ENCODE data around the gene NOXA1.

Gene NOXA1

DNA sequence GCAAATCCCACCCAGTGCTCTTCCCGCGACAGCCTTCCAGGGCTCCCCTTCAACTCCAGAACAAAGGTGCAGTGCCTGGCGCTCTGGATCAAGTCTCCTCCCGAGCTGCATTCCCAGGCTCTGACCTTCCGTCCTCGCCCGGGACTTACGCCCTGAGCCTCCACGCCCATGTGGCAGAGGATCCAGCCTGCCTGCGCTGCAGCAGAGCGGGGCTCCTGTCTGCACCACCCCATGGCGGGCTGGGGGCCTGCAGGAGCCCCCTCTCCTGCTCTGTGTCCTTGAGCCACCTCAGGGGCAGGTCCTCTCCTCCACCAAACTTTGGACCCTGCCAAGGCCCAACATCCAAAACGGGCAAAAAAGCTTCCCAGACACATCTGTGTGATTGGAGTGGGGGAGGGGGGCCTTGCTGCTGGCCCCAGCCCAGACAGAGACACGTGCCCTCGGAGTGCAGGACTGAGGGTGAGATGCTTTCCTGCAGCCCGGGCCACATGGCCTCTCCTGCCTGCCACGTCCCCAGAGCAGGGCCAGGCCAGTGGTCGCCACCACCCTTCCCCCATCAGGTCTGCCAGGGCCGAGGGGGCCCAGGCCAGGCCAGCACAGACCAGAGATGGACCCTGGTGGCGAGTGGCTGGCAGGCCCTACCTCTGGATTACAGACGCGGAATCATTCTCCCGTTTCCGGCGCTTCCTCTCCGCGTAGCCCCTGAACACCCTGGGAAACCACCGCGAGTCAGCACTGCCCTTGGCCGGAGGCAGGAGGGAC, 31.6 kb downstream of the NOXA1 start:
- TF ChIP-seq, protein P1, sequence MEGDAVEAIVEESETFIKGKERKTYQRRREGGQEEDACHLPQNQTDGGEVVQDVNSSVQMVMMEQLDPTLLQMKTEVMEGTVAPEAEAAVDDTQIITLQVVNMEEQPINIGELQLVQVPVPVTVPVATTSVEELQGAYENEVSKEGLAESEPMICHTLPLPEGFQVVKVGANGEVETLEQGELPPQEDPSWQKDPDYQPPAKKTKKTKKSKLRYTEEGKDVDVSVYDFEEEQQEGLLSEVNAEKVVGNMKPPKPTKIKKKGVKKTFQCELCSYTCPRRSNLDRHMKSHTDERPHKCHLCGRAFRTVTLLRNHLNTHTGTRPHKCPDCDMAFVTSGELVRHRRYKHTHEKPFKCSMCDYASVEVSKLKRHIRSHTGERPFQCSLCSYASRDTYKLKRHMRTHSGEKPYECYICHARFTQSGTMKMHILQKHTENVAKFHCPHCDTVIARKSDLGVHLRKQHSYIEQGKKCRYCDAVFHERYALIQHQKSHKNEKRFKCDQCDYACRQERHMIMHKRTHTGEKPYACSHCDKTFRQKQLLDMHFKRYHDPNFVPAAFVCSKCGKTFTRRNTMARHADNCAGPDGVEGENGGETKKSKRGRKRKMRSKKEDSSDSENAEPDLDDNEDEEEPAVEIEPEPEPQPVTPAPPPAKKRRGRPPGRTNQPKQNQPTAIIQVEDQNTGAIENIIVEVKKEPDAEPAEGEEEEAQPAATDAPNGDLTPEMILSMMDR (IDR thresholded peaks at IDR 0.05): no peak

DNA sequence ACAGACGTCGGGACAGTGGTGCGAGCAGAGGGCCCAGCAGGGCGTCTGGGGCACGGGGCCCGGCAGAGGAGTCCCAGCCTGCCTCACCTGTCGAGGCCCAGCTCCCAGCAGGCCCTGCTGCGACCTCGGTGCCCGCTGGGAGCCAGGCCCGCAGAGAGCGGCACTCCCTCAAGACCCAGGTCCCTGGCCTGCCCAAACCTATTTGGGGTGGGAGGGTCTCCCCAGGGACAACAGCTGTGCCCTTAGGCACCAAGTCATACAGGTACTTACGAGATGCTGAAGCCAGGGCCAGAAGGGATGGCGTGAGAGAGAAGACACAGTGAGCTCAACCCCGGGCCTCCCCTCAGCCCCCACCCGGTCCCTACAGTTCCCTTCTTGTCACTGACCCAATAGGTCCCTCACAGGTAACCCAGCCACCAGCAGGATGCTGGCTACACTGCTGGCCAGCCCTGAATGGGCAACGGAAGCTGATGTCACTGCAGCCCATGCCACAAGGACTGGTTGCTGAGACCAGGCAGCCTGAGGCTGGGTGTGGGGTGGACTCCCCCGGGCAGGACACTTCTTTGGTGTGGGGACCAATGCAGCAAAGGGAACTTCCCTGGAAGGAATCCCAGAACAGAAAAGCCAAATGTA, 32.3 kb downstream of the NOXA1 start:
- TF ChIP-seq, protein P1 (IDR thresholded peaks at IDR 0.05): no peak

- TF ChIP-seq, protein P1 (IDR thresholded peaks at IDR 0.05): no peak
Measured at GRCh38 chr9:137456061-137456863, 33.1 kb downstream of the NOXA1 start.

GRCh38 chr9:137456864-137457405, 33.7 kb downstream of the NOXA1 start:
- TF ChIP-seq, protein P1 (IDR thresholded peaks at IDR 0.05): no peak

- TF ChIP-seq, protein P1 (IDR thresholded peaks at IDR 0.05): no peak
Measured at GRCh38 chr9:137457406-137458193, 34.4 kb downstream of the NOXA1 start.

DNA sequence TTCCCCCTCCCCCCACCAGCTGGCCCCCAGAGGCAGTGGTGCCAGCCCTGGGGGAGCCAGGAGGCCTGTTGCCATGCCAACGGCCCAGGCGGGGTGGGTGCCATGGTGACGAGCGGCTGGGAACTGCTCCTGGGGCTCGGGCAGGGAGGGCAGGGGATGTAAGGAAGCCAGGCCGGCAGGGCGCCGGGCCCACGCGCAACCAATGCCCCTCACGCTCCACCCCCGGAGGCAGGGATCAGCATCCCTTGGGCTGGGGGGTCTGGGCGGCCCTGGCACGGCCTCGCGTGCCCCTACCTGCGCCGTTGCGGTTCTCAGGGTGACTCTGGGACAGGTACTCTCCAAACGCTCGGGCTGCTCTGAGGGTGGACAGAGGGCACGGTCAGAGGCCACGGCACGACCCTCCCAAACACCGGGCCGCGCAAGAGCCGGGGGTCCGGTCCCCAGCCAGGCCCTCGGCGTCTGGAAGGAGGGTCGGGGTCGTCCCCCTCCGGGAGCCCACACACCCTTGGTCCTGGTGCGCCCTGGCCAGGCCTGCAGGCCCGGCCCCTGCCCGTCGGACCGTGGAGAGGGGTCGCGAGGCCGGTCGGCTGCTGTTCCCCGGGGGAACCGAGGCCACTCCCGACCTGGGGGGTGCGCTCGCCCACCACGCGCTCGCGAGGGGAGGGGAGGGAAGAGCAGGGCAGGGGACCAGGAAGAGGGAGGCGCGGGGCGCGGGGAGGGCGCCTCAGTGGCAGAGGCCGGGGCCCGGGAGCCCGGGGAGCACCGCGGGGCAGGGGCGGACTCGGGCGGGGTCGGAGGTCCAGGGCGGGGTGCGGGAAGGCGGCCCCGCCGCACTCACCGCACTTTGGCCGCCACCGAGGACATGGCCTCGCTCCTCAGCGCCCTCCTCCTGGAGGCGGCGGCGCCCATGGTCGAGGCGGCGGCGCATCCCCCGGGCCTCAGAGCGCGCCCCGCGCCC, 35.3 kb downstream of the NOXA1 start:
- TF ChIP-seq, protein P1 (IDR thresholded peaks at IDR 0.05): no peak
